Endothelial cell of umbilical vein (primary cell): ENCODE results near the gene CACNA2D3. TPM values are rescaled to one million over a fixed set of nuclear protein-coding genes. Genes with fewer than 3 reads are reported as not detected.

Experiments
- BruUV-seq: library from RNA; stranded (reverse); fragments of 400-500 nt; replicated peaks from 2 replicates; lab custom pipeline; 2021; lab: Mats Ljungman, UMichigan
- CTCF ChIA-PET: fragments of 300-600, 350-600 bp; sonication (Branson Sonifier 250); formaldehyde crosslinking; loops from one replicate; lab custom pipeline; 2021; ENCODE audit warnings: antibody characterized with exemption, inconsistent platforms; lab: Charles Lee
- POLR2A ChIA-PET: fragments of 300-600, 350-600 bp; sonication (Branson Sonifier 250); formaldehyde crosslinking; loops from one replicate; lab custom pipeline; 2021; ENCODE audit warnings: antibody characterized with exemption, inconsistent platforms; lab: Charles Lee
- DNase-seq: peaks from one replicate; pipeline ENCODE4 v3.0.0-alpha.2; 2011; ENCODE audit warnings: low read depth, low spot score
- FAIRE-seq: peaks from 2 replicates; lab custom pipeline; 2011; peaks lifted over from hg19 to GRCh38; lab: Jason Lieb, UNC
- H2AFZ ChIP-seq: 2 replicates; pipeline ENCODE4 v1.6.0; 2012; ENCODE audit warnings: low read depth, low read length, control low read depth, inconsistent platforms
- H3K27ac ChIP-seq: 2 replicates; pipeline ENCODE4 v1.5.1; 2011; ENCODE audit warnings: low read depth, mild to moderate bottlenecking, control low read depth, low read length, moderate library complexity; ENCODE audit not compliant: insufficient read depth
- H3K27me3 ChIP-seq, 2 experiments: 2 replicates each; pipeline versions ENCODE4 v1.6.0 to v1.6.1; 2011; ENCODE audit warnings: low read length in 2 of 2, mixed read lengths in 1 of 2; ENCODE audit not compliant: control insufficient read depth in 2 of 2, insufficient read depth in 2 of 2
- H3K36me3 ChIP-seq, 2 experiments: 2 replicates in 1 of 2; 3 replicates in 1 of 2; pipeline ENCODE4 v1.5.1; 2011; ENCODE audit warnings: low read length in 2 of 2, mild to moderate bottlenecking in 1 of 2, moderate library complexity in 1 of 2; ENCODE audit not compliant: control insufficient read depth in 2 of 2, insufficient read depth in 2 of 2; ENCODE audit errors: extremely low read depth in 1 of 2
- H3K4me1 ChIP-seq: 3 replicates; pipeline ENCODE4 v1.5.1; 2011; ENCODE audit warnings: mild to moderate bottlenecking, low read length; ENCODE audit not compliant: control insufficient read depth, insufficient read depth; ENCODE audit errors: extremely low read depth
- H3K4me2 ChIP-seq: 2 replicates; pipeline ENCODE4 v1.6.1; 2011; ENCODE audit warnings: low read length, control low read depth, mixed read lengths; ENCODE audit not compliant: insufficient read depth
- H3K4me3 ChIP-seq, 3 experiments: fragments of 200-600 bp in 1 of 3; sonication (generic), shearing (Covaris generic) in 1 of 3; replicated peaks in 1 of 3; 2 replicates each; pipeline ENCODE4 v1.5.1; 2011 to 2016; ENCODE audit warnings: control low read depth in 3 of 3, low read length in 3 of 3, mild to moderate bottlenecking in 2 of 3, inconsistent platforms in 1 of 3, low read depth in 1 of 3, moderate library complexity in 1 of 3; ENCODE audit not compliant: insufficient read depth in 1 of 3
- H3K79me2 ChIP-seq: 2 replicates; pipeline ENCODE4 v1.6.0; 2012; ENCODE audit warnings: low read length, inconsistent platforms; ENCODE audit not compliant: control insufficient read depth, insufficient read depth
- H3K9ac ChIP-seq: replicated peaks from 2 replicates; pipeline ENCODE3; 2011; ENCODE audit warnings: low read length, control low read depth; ENCODE audit not compliant: insufficient read depth; ENCODE audit errors: extremely low read depth
- H3K9me1 ChIP-seq: replicated peaks from 3 replicates; pipeline ENCODE4 v1.6.0; 2011; ENCODE audit warnings: mild to moderate bottlenecking, low read length; ENCODE audit not compliant: control insufficient read depth, insufficient read depth; ENCODE audit errors: extremely low read depth
- H3K9me3 ChIP-seq: replicated peaks from 2 replicates; pipeline ENCODE4 v1.5.1; 2012; ENCODE audit warnings: low read length, inconsistent platforms; ENCODE audit not compliant: control insufficient read depth, insufficient read depth
- H4K20me1 ChIP-seq: replicated peaks from 2 replicates; pipeline ENCODE3; 2011; ENCODE audit warnings: mild to moderate bottlenecking, low read length; ENCODE audit not compliant: control insufficient read depth, insufficient read depth; ENCODE audit errors: extremely low read depth
- CTCF ChIP-seq, 2 donors: IDR thresholded peaks; 1 replicate in 1 of 2; 2 replicates in 1 of 2; pipeline ENCODE4 v1.5.1; 2011; ENCODE audit warnings: low read length in 2 of 2, mild to moderate bottlenecking in 2 of 2, moderate library complexity in 2 of 2, control low read depth in 1 of 2, inconsistent platforms in 1 of 2, low read depth in 1 of 2; ENCODE audit not compliant: insufficient read depth in 1 of 2; ENCODE audit errors: extremely low read depth in 1 of 2
- EZH2 ChIP-seq: IDR thresholded peaks from 2 replicates; pipeline ENCODE4 v1.6.1; 2012; ENCODE audit warnings: borderline replicate concordance, low read depth, mild to moderate bottlenecking, moderate library complexity, low read length, inconsistent platforms; ENCODE audit not compliant: severe bottlenecking
- FOS ChIP-seq: IDR thresholded peaks from 2 replicates; pipeline ENCODE4 v1.6.1; 2011; ENCODE audit warnings: mild to moderate bottlenecking, low read length, moderate library complexity, borderline replicate concordance; ENCODE audit not compliant: insufficient read depth
- GATA2 ChIP-seq: IDR thresholded peaks from 2 replicates; pipeline ENCODE4 v1.7.0; 2011; ENCODE audit warnings: low read depth, mild to moderate bottlenecking, moderate library complexity, mixed read lengths, low read length; ENCODE audit not compliant: insufficient read length, insufficient read depth
- JUN ChIP-seq: IDR thresholded peaks from 2 replicates; pipeline ENCODE4 v1.6.1; 2011; ENCODE audit warnings: borderline replicate concordance, low read depth; ENCODE audit not compliant: insufficient read length, insufficient read depth
- MAX ChIP-seq: IDR thresholded peaks from 2 replicates; pipeline ENCODE4 v1.6.1; 2011; ENCODE audit not compliant: insufficient read depth, insufficient read length
- MYC ChIP-seq: IDR thresholded peaks from one replicate; pipeline ENCODE4 v1.6.1; 2011; ENCODE audit warnings: mild to moderate bottlenecking, low read depth, low read length
- POLR2A ChIP-seq: IDR thresholded peaks from 2 replicates; pipeline ENCODE4 v1.6.1; 2012; ENCODE audit warnings: low read depth, mild to moderate bottlenecking, control low read depth, low read length
- POLR2AphosphoS5 ChIP-seq: IDR thresholded peaks from 2 replicates; pipeline ENCODE4 v1.6.1; 2012; ENCODE audit warnings: low read depth, mild to moderate bottlenecking, control low read depth, low read length, moderate library complexity; ENCODE audit not compliant: insufficient read depth
- dilution Hi-C: fragments of 300-500 bp; cut with MboI; formaldehyde crosslinking; loops from one replicate; pipeline ENCODE4 v1.15.0; 2019; ENCODE audit warnings: low sequenced_read_pairs; ENCODE audit not compliant: extremely low pct_ligation_motif_present
- intact Hi-C: fragments of 100-400 bp; cut with micrococcal nuclease; formaldehyde crosslinking; loops from one replicate; pipeline ENCODE4 v1.10.0; 2022
- polyA plus RNA-seq, 4 experiments: library from polyadenylated mRNA; depleted of rRNA in 3 of 4; stranded (reverse) in 3 of 4; unstranded in 1 of 4; fragments of >200 nt; gene quantifications; 2 replicates each; pipeline versions ENCODE4 v1.2.1 to v1.2.3, GENCODE V29; 2011 to 2012; ENCODE audit warnings: missing spikeins in 1 of 4
- total RNA-seq: library from RNA; stranded (reverse); gene quantifications from 2 replicates; pipeline ENCODE4 v1.2.3, GENCODE V29; 2021

Gene CACNA2D3
- total and polyA plus RNA-seq, 2 donors (not counting 3 experiments of a cell fraction or from before 2014, with no cell fraction given): not detected

GRCh38 chr3:55078876-55079275 lies 956.5 kb downstream of the CACNA2D3 start:
- Histone ChIP-seq H3K27ac (no peak overlapping the region), H3K4me2 (no peak overlapping the region), H2AFZ (no peak overlapping the region), H3K27me3 (no peaks in the 10 kb centered on the region), H3K36me3 (no peaks in the 10 kb centered on the region), H3K9ac (no peak overlapping the region), H3K4me3 (no peak overlapping the region), H3K9me3 (peaks cover 3% of the 10 kb centered on the region), H3K4me1 (no peaks in the 10 kb centered on the region), H3K9me1 (no peaks in the 10 kb centered on the region), H4K20me1 (no peaks in the 10 kb centered on the region), H3K79me2 (no peaks in the 10 kb centered on the region)
- DNase-seq (no peak), FAIRE-seq (no peak)
- intact Hi-C loops: no loop called here
- POLR2A ChIA-PET: no interaction called here
- dilution Hi-C loops: no loop called here
- no peak for TF ChIP-seq MAX
- TF ChIP-seq EZH2: no peak
- no peak for TF ChIP-seq CTCF (IDR thresholded peaks at IDR 0.05; ENCODE audit: extremely low read depth in 1 of 2, insufficient read depth in 1 of 2, low read depth in 1 of 2, low read length in 2 of 2)
- TF ChIP-seq POLR2AphosphoS5: no peak
- TF ChIP-seq POLR2A: no peak
- no peak for TF ChIP-seq GATA2
- TF ChIP-seq MYC: no peak
- TF ChIP-seq FOS: no peak
- TF ChIP-seq JUN: no peak
- CTCF ChIA-PET: no interaction called here
- BruUV-seq: no TSS peak
